K562 (cell line): ENCODE data around the gene PCBP2. TPM values are rescaled to one million over a fixed set of nuclear protein-coding genes. Genes with fewer than 3 reads are reported as not detected.

ENCODE experiments used
- ARID1B ChIP-seq: fragments of 450-650 bp; IDR thresholded peaks from 2 replicates; pipeline ENCODE4 v1.6.1; 2016; ENCODE audit warnings: antibody characterized with exemption, mild to moderate bottlenecking, inconsistent platforms
- ARID3A ChIP-seq: IDR thresholded peaks from 2 replicates; pipeline ENCODE4 v1.6.1; 2012; ENCODE audit warnings: low read depth, low read length, improper control_type of control experiment, borderline replicate concordance
- ARID3B ChIP-seq: fragments of 250-450 bp; sonication (Bioruptor Pico); IDR thresholded peaks from 2 replicates; pipeline ENCODE4 v1.4.0; 2020; ENCODE audit warnings: borderline replicate concordance
- BCL6 ChIP-seq: fragments of 250-450 bp; sonication (Bioruptor Pico); IDR thresholded peaks from 2 replicates; pipeline ENCODE4 v1.4.0; 2020
- BCOR ChIP-seq: fragments of 450-650 bp; IDR thresholded peaks from 2 replicates; pipeline ENCODE4 v1.6.1; 2016
- BRCA1 ChIP-seq, 2 experiments: fragments of 450-650 bp in 1 of 2; sonication (generic) in 1 of 2; formaldehyde crosslinking in 1 of 2; IDR thresholded peaks; 2 replicates each; pipeline versions ENCODE4 v1.5.0 to v1.6.1; 2017 to 2020; ENCODE audit warnings: mild to moderate bottlenecking in 1 of 2, missing genetic modification reagents in 1 of 2
- BRD9 ChIP-seq: fragments of 450-650 bp; IDR thresholded peaks from 2 replicates; pipeline ENCODE4 v1.6.1; 2018; ENCODE audit warnings: low read depth; ENCODE audit not compliant: partially characterized antibody
- CHCHD3 ChIP-seq: fragments of 250-450 bp; sonication (Bioruptor Pico); IDR thresholded peaks from 2 replicates; pipeline ENCODE4 v2.1.2; 2022; ENCODE audit warnings: mild to moderate bottlenecking
- DNMT1 ChIP-seq: fragments of 450-650 bp; IDR thresholded peaks from 2 replicates; pipeline ENCODE4 v1.6.1; 2016; ENCODE audit warnings: antibody characterized with exemption, mild to moderate bottlenecking
- HDAC1 ChIP-seq, 2 experiments: fragments of 450-650 bp; IDR thresholded peaks; 2 replicates each; pipeline ENCODE4 v1.6.1; 2016 to 2017; ENCODE audit warnings: inconsistent platforms in 1 of 2, mild to moderate bottlenecking in 1 of 2, moderate library complexity in 1 of 2
- HNRNPLL ChIP-seq: fragments of 200-400 bp; formaldehyde crosslinking; IDR thresholded peaks from 2 replicates; pipeline ENCODE4 v1.6.1; 2017; ENCODE audit warnings: low read length, low read depth, mild to moderate bottlenecking; ENCODE audit not compliant: poor library complexity, severe bottlenecking
- HOXB6 ChIP-seq: fragments of 250-450 bp; sonication (Bioruptor Pico); IDR thresholded peaks from 2 replicates; pipeline ENCODE4 v1.5.1; 2022; ENCODE audit warnings: mild to moderate bottlenecking, borderline replicate concordance
- ILK ChIP-seq: fragments of 450-650 bp; IDR thresholded peaks from 2 replicates; pipeline ENCODE4 v1.6.1; 2016; ENCODE audit warnings: missing genetic modification characterization, low read depth, mild to moderate bottlenecking, missing compliant biosample characterization, moderate library complexity, borderline replicate concordance
- MAFF ChIP-seq: IDR thresholded peaks from 2 replicates; pipeline ENCODE4 v1.6.1; 2012; ENCODE audit warnings: low read length, improper control_type of control experiment
- MECOM ChIP-seq: fragments of 250-450 bp; sonication (Bioruptor Pico); IDR thresholded peaks from 2 replicates; pipeline ENCODE4 v1.8.0; 2022; ENCODE audit warnings: inconsistent platforms
- PHB ChIP-seq: fragments of 250-450 bp; sonication (Bioruptor Pico); IDR thresholded peaks from 2 replicates; pipeline ENCODE4 v1.5.0; 2021
- PTTG1 ChIP-seq: fragments of 450-650 bp; IDR thresholded peaks from 2 replicates; pipeline ENCODE4 v1.6.1; 2016; ENCODE audit warnings: low read depth, mild to moderate bottlenecking, missing genetic modification characterization, missing compliant biosample characterization
- RBM15 ChIP-seq: fragments of 200-400 bp; formaldehyde crosslinking; IDR thresholded peaks from 2 replicates; pipeline ENCODE4 v1.6.1; 2018; ENCODE audit warnings: mild to moderate bottlenecking, low read length, moderate library complexity; ENCODE audit not compliant: insufficient read depth
- RUNX1 ChIP-seq: sonication (generic); IDR thresholded peaks from 2 replicates; pipeline ENCODE4 v1.6.1; 2016; ENCODE audit warnings: antibody characterized with exemption, low read depth
- SIRT6 ChIP-seq: IDR thresholded peaks from one replicate; pipeline ENCODE4 v1.6.1; 2012; ENCODE audit warnings: low read depth, mild to moderate bottlenecking, control low read depth, inconsistent platforms, low read length, moderate library complexity
- SRSF1 ChIP-seq: fragments of 200-400 bp; formaldehyde crosslinking; IDR thresholded peaks from 2 replicates; pipeline ENCODE4 v1.6.1; 2017; ENCODE audit warnings: mild to moderate bottlenecking, low read depth, low read length, moderate library complexity
- TCF7L2 ChIP-seq: fragments of 150-350 bp; IDR thresholded peaks from 2 replicates; pipeline ENCODE4 v1.6.1; 2016; ENCODE audit warnings: low read depth, mild to moderate bottlenecking, low read length, moderate library complexity
- TEAD2 ChIP-seq: fragments of 450-650 bp; IDR thresholded peaks from 2 replicates; pipeline ENCODE4 v1.6.1; 2016; ENCODE audit warnings: missing genetic modification characterization, control low read depth, missing compliant biosample characterization
- TFE3 ChIP-seq: fragments of 450-650 bp; formaldehyde crosslinking; IDR thresholded peaks from 2 replicates; pipeline ENCODE4 v1.4.0; 2020; ENCODE audit warnings: mild to moderate bottlenecking, mixed read lengths
- USF2 ChIP-seq: sonication (generic); formaldehyde crosslinking; IDR thresholded peaks from 2 replicates; pipeline ENCODE4 v1.5.0; 2020; ENCODE audit warnings: missing genetic modification reagents
- ZNF436 ChIP-seq: fragments of 250-450, 450-650 bp; sonication (Bioruptor Pico); formaldehyde crosslinking; IDR thresholded peaks from 2 replicates; pipeline ENCODE4 v1.7.0; 2020; ENCODE audit warnings: mild to moderate bottlenecking
- polyA plus RNA-seq, 8 experiments: library from polyadenylated mRNA; depleted of rRNA in 4 of 8; stranded (reverse) in 5 of 8; unstranded in 3 of 8; fragments of >200 nt; fragmentation: Nextera tagmentation in 2 of 8; fragmentation: Illumina TruSeq in 1 of 8; extraction: Ambion mirVana in 2 of 8; extraction: Trizol in 1 of 8; gene quantifications; 2 replicates each; pipeline versions ENCODE4 v1.2.1 to v1.2.3, GENCODE V29; 2011 to 2014; ENCODE audit warnings: inconsistent platforms in 1 of 8, missing spikeins in 1 of 8
- total RNA-seq, 7 experiments: library from RNA; depleted of rRNA in 6 of 7; stranded (reverse); fragments of >200 nt in 6 of 7; fragmentation: Illumina TruSeq in 2 of 7; extraction: Trizol in 2 of 7; gene quantifications; 2 replicates each; pipeline versions ENCODE4 v1.2.1 to v1.2.3, GENCODE V29; 2011 to 2021; ENCODE audit warnings: low replicate concordance in 1 of 7

PCBP2 gene
- total and polyA plus RNA-seq, 9 of the 15 experiments (the other 6 are each of a cell fraction or from before 2014, with no cell fraction given), result 137 to 831 (median 328) TPM

- TF ChIP-seq TFE3 (CRISPR knock-in tag) (no peak), BRD9 (peak; percentile 60), PHB (CRISPR knock-in tag) (no peak), PTTG1 (tag) (no peak), ILK (tag) (no peak), MECOM (no peak), SRSF1 (no peak), BRCA1 (IDR thresholded peaks at IDR 0.05) (no peak), BRCA1 (CRISPR knock-in tag; IDR thresholded peaks at IDR 0.05) (no peak), TEAD2 (tag) (no peak), BCOR (peak; percentile 57; the same call in 1 of the 2 replicates), CHCHD3 (no peak), HOXB6 (CRISPR knock-in tag) (no peak), DNMT1 (0 out of 2 replicates have a peak, but pooled peaks have one; percentile 79), ARID3A (peak; percentile 80; the same call in 1 of the 2 replicates), HNRNPLL (peak; percentile 51), ARID1B (peak; percentile 57), TCF7L2 (no peak), ZNF436 (no peak), RUNX1 (no peak), USF2 (CRISPR knock-in tag) (no peak), BCL6 (no peak), HDAC1 (IDR thresholded peaks at IDR 0.05) (peak in 1 of 2 experiments; percentile 75; a peak in 1 of 4 replicates), ARID3B (CRISPR knock-in tag) (no peak), RBM15 (no peak), MAFF (no peak), SIRT6 (no peak)
Measured at GRCh38 chr12:53451661-53452158, at the start of gene PCBP2 (continued).
